SK-N-SH (cell line): ENCODE results near the gene TYMS. TPM values are rescaled to one million over a fixed set of nuclear protein-coding genes. Genes with fewer than 3 reads are reported as not detected.

Source experiments
- CTCF ChIA-PET: fragments of 300-600, 350-600 bp; formaldehyde crosslinking; extraction: SDS; loops from one replicate; lab custom pipeline; 2021; lab: Yijun Ruan, JAX
- POLR2A ChIA-PET: fragments of 350-600 bp; sonication (Branson Sonifier 250); formaldehyde crosslinking; extraction: SDS; loops from one replicate; lab custom pipeline; 2020; ENCODE audit warnings: antibody characterized with exemption, inconsistent platforms; lab: Yijun Ruan, JAX
- DNase-seq: peaks from one replicate; pipeline ENCODE4 v3.0.0; 2012
- H2AFZ ChIP-seq: fragments of 200-600 bp; sonication (generic); 2 replicates; pipeline ENCODE4 v1.8.1; 2016; ENCODE audit warnings: antibody characterized with exemption, mild to moderate bottlenecking, low read depth
- H3F3A ChIP-seq: fragments of 200-600 bp; sonication (generic); replicated peaks from 2 replicates; pipeline ENCODE3; 2016; ENCODE audit warnings: antibody characterized with exemption, mild to moderate bottlenecking; ENCODE audit not compliant: insufficient read depth
- H3K27ac ChIP-seq, 2 experiments: fragments of 200-500 bp in 1 of 2; fragments of 200-600 bp in 1 of 2; sonication (Bioruptor generic) in 1 of 2; sonication (generic), shearing (Covaris generic) in 1 of 2; 2 replicates each; pipeline versions ENCODE4 v1.5.1 to v1.6.1; 2014 to 2016; ENCODE audit warnings: low read depth in 2 of 2, inconsistent platforms in 1 of 2, low read length in 1 of 2, mild to moderate bottlenecking in 1 of 2, mixed read lengths in 1 of 2
- H3K27me3 ChIP-seq: fragments of 200-600 bp; sonication (generic), shearing (Covaris generic); 2 replicates; pipeline ENCODE4 v1.6.1; 2016; ENCODE audit warnings: mixed run types; ENCODE audit not compliant: insufficient read depth
- H3K36me3 ChIP-seq, 2 experiments: fragments of 200-500 bp in 1 of 2; fragments of 200-600 bp in 1 of 2; sonication (Bioruptor generic) in 1 of 2; sonication (generic) in 1 of 2; replicated peaks in 1 of 2; 2 replicates each; pipeline versions ENCODE3 to v1.5.1; 2014 to 2016; ENCODE audit warnings: low read length in 1 of 2, mild to moderate bottlenecking in 1 of 2; ENCODE audit not compliant: insufficient read depth in 2 of 2, control insufficient read depth in 1 of 2
- H3K4me1 ChIP-seq, 2 experiments: fragments of 200-500 bp in 1 of 2; fragments of 200-600 bp in 1 of 2; sonication (Bioruptor generic) in 1 of 2; sonication (generic), shearing (Covaris generic) in 1 of 2; 2 replicates each; pipeline versions ENCODE4 v1.5.1 to v1.6.1; 2014 to 2016; ENCODE audit warnings: low read depth in 1 of 2, low read length in 1 of 2, mixed run types in 1 of 2; ENCODE audit not compliant: insufficient read depth in 2 of 2, control insufficient read depth in 1 of 2
- H3K4me2 ChIP-seq: fragments of 200-600 bp; sonication (generic), shearing (Covaris generic); 2 replicates; pipeline ENCODE4 v1.6.1; 2017; ENCODE audit warnings: mixed run types
- H3K4me3 ChIP-seq, 2 experiments: fragments of 200-500 bp in 1 of 2; fragments of 200-600 bp in 1 of 2; sonication (Bioruptor generic) in 1 of 2; sonication (generic), shearing (Covaris generic) in 1 of 2; 2 replicates each; pipeline versions ENCODE4 v1.5.1 to v1.8.1; 2014 to 2016; ENCODE audit warnings: low read depth in 2 of 2, inconsistent platforms in 1 of 2, low read length in 1 of 2, mild to moderate bottlenecking in 1 of 2, mixed read lengths in 1 of 2, moderate library complexity in 1 of 2
- H3K79me2 ChIP-seq: fragments of 200-600 bp; sonication (generic); 2 replicates; pipeline ENCODE4 v1.8.1; 2017; ENCODE audit warnings: mild to moderate bottlenecking; ENCODE audit not compliant: insufficient read depth
- H3K9ac ChIP-seq: fragments of 200-600 bp; sonication (generic); 2 replicates; pipeline ENCODE4 v1.6.1; 2017; ENCODE audit warnings: mixed run types
- H3K9me2 ChIP-seq: fragments of 200-600 bp; sonication (generic); 2 replicates; pipeline ENCODE4 v1.6.1; 2017; ENCODE audit warnings: mixed run types
- H3K9me3 ChIP-seq: fragments of 200-600 bp; sonication (generic); 2 replicates; pipeline ENCODE4 v1.6.1; 2017; ENCODE audit warnings: mixed run types, mild to moderate bottlenecking, moderate library complexity
- H4K20me1 ChIP-seq: fragments of 200-600 bp; sonication (generic); 2 replicates; pipeline ENCODE4 v1.6.1; 2017; ENCODE audit warnings: mild to moderate bottlenecking, mixed run types; ENCODE audit not compliant: insufficient read depth
- EP300 ChIP-seq, 2 experiments: IDR thresholded peaks; 2 replicates each; pipeline versions ENCODE4 v1.4.0 to v1.6.1; 2012; ENCODE audit warnings: borderline replicate concordance in 1 of 2, low read depth in 1 of 2, low read length in 1 of 2
- FOSL2 ChIP-seq: IDR thresholded peaks from 2 replicates; pipeline ENCODE4 v1.4.0; 2012; ENCODE audit warnings: low read depth, mild to moderate bottlenecking, moderate library complexity, borderline replicate concordance
- MEF2A ChIP-seq: IDR thresholded peaks from 2 replicates; pipeline ENCODE4 v1.4.0; 2012; ENCODE audit warnings: low read depth, borderline replicate concordance
- SIN3A ChIP-seq: IDR thresholded peaks from 2 replicates; pipeline ENCODE4 v1.6.1; 2012; ENCODE audit warnings: low read depth, mild to moderate bottlenecking, low read length, moderate library complexity, borderline replicate concordance
- WGBS: methylation state at CpG from one replicate; pipeline ENCODE4 v1.1.6; 2017; ENCODE audit warnings: low lambda C conversion rate; 5-methylcytosine and 5-hydroxymethylcytosine counted together
- polyA plus RNA-seq, 3 experiments: library from polyadenylated mRNA; depleted of rRNA; stranded (reverse); fragments of >200 nt; gene quantifications; 2 replicates each; pipeline ENCODE4 v1.2.3, GENCODE V29; 2012
- TF ChIP-seq, protein P1 (sequence below): fragments of 200-600 bp; sonication (generic); IDR thresholded peaks from 2 replicates; pipeline ENCODE4 v1.6.1; 2017; ENCODE audit warnings: antibody characterized with exemption, mild to moderate bottlenecking, moderate library complexity
- TF ChIP-seq, protein P2 (sequence below): IDR thresholded peaks from 2 replicates; pipeline ENCODE4; 2012

Gene TYMS
- polyA plus RNA-seq, 1 of the 3 experiments (the other 2 are of a cell fraction), result 101 TPM

DNA sequence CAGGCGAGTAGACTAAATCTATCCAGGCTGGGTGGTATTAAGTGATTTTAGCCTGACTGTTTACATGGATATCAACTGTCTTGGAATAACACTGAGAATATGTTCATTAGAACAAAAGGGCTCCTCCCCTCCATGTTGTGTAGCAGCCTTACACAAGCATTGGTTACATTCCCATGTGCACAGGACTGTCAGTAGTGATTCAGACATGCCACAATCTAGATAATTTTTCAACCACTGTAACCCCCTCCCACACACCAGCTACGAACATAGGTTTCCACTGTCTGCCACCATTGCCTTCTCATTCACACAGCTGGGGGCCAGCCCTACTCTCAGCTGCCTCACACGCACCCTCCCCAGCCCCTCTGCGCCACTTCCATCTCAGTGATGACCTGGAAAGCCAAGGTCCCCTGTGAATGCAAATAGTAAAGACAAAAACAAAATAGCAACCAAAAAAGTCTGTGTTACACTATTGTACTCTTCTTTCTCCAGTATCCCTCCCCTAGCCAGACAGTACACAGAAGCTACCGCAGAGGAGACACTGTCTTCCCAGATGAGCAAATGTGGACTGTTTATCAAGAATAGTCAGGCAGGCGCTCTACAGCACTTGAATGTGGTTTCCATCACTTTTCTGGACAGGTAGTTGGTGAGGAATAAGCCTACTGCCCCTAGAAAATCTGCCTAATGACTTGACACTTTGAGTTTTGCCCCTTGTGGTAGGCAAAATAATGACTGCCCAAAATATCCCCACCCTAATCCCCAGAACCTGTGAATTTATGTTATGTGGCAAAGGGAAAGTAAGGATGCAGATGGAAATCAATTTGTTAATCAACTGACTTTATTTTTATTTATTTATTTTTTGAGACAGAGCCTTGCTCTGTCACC lies 27.9 kb upstream of the TYMS start:
- CTCF ChIA-PET, result interaction anchor here (0.6 to 3.7 kb wide), 5 partner anchors 13 to 210 kb away, joined by 3 to 13 read pairs (median 5); no protein-coding TSS in a partner anchor
- no peak overlapping the region for H3K27ac ChIP-seq
- DNase-seq, result no peak
- H2AFZ ChIP-seq, result no peak overlapping the region
- H3K4me2 ChIP-seq, result no peak overlapping the region
- H3K9me2 ChIP-seq, result no peaks in the 10 kb centered on the region
- H3K27me3 ChIP-seq, result no peaks in the 10 kb centered on the region; the same call in 1 of the 2 replicates
- H3K9me3 ChIP-seq, result no peaks in the 10 kb centered on the region
- H3K4me1 ChIP-seq, result no peaks in the 10 kb centered on the region
- WGBS, result 70% methylated on average over 6 of the region's 6 CpGs
- no peak overlapping the region for H3K4me3 ChIP-seq
- H3F3A ChIP-seq, result no peaks in the 10 kb centered on the region
- no peaks in the 10 kb centered on the region for H4K20me1 ChIP-seq
- H3K36me3 ChIP-seq, result no peaks in the 10 kb centered on the region
- no peak overlapping the region for H3K9ac ChIP-seq
- no peaks in the 10 kb centered on the region for H3K79me2 ChIP-seq
- TF ChIP-seq, protein P1, sequence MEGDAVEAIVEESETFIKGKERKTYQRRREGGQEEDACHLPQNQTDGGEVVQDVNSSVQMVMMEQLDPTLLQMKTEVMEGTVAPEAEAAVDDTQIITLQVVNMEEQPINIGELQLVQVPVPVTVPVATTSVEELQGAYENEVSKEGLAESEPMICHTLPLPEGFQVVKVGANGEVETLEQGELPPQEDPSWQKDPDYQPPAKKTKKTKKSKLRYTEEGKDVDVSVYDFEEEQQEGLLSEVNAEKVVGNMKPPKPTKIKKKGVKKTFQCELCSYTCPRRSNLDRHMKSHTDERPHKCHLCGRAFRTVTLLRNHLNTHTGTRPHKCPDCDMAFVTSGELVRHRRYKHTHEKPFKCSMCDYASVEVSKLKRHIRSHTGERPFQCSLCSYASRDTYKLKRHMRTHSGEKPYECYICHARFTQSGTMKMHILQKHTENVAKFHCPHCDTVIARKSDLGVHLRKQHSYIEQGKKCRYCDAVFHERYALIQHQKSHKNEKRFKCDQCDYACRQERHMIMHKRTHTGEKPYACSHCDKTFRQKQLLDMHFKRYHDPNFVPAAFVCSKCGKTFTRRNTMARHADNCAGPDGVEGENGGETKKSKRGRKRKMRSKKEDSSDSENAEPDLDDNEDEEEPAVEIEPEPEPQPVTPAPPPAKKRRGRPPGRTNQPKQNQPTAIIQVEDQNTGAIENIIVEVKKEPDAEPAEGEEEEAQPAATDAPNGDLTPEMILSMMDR, result peak; percentile 20; the same call in 1 of the 2 replicates
- TF ChIP-seq MEF2A, result no peak
- TF ChIP-seq, all 33 proteins: peak for 1
- POLR2A ChIA-PET, result no interaction called here

DNA sequence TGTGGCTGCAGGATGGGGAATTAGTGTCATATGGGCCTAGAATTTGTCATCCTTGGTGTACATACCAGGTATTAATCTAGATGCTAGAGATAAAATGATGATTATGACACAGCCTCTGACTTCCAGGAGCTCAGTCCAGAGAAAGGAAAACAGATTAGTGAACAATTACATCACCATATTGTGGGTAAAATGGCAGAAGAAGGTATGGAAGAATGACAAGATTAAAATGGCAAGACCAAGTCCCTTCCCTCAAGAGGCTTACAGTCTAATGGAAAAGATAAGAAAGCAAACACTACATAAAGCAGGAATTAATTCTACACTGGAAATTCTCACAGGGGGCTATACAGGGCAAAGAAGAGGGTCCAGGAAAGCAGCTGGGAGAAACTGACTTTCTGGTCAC lies 25.9 kb upstream of the TYMS start:
- H4K20me1 ChIP-seq, result no peaks in the 10 kb centered on the region
- no peak overlapping the region for H2AFZ ChIP-seq
- POLR2A ChIA-PET, result no interaction called here
- H3K9me2 ChIP-seq, result no peaks in the 10 kb centered on the region
- H3K27me3 ChIP-seq, result no peaks in the 10 kb centered on the region; the same call in 1 of the 2 replicates
- no peak overlapping the region for H3K27ac ChIP-seq
- H3K4me1 ChIP-seq, result peaks cover 0 to 5% of the 10 kb centered on the region in 2 experiments; a peak in 1 of 4 replicates
- H3K9ac ChIP-seq, result no peak overlapping the region
- H3K4me3 ChIP-seq, result no peak overlapping the region
- TF ChIP-seq SIN3A (no peak), EP300 (IDR thresholded peaks at IDR 0.05; ENCODE audit: borderline replicate concordance in 1 of 2, low read depth in 1 of 2, low read length in 1 of 2) (no peak), FOSL2 (no peak)
- TF ChIP-seq, protein P2, sequence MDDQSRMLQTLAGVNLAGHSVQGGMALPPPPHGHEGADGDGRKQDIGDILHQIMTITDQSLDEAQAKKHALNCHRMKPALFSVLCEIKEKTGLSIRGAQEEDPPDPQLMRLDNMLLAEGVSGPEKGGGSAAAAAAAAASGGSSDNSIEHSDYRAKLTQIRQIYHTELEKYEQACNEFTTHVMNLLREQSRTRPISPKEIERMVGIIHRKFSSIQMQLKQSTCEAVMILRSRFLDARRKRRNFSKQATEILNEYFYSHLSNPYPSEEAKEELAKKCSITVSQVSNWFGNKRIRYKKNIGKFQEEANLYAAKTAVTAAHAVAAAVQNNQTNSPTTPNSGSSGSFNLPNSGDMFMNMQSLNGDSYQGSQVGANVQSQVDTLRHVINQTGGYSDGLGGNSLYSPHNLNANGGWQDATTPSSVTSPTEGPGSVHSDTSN, result no peak
- TF ChIP-seq, all 33 proteins: peak for 0
- Histone ChIP-seq H3K79me2 (no peaks in the 10 kb centered on the region), H3K36me3 (no peaks in the 10 kb centered on the region), H3K4me2 (no peak overlapping the region), H3F3A (no peaks in the 10 kb centered on the region), H3K9me3 (no peaks in the 10 kb centered on the region)
- CTCF ChIA-PET, result interaction anchor here (0.9 to 3.7 kb wide), 8 partner anchors 10 to 224 kb away, joined by 3 to 13 read pairs (median 3); partner anchors contain the start of gene ENOSF1
- no peak for DNase-seq
